ENCODE data around the gene PRKCD.
"Not testable (repeated sequence)": the region's sequence is repeated elsewhere in the genome, so short reads cannot be mapped to it uniquely, and the experiment has no call there.

Gene PRKCD

GRCh38 chr3:53149699-53150098, 11.3 kb upstream of the PRKCD start:
- H3K4me3 ChIP-seq (ENCODE audit: low read depth, low read length), result no peak overlapping the region
- in situ Hi-C loops (cut with HindIII; ENCODE audit: low sequenced_read_pairs), result loop anchor here (5.0 kb wide), 1 partner anchor 38 kb away; no protein-coding TSS in a partner anchor
- DNase-seq (ENCODE audit: low read depth), result no peak
- TF ChIP-seq, protein P1, sequence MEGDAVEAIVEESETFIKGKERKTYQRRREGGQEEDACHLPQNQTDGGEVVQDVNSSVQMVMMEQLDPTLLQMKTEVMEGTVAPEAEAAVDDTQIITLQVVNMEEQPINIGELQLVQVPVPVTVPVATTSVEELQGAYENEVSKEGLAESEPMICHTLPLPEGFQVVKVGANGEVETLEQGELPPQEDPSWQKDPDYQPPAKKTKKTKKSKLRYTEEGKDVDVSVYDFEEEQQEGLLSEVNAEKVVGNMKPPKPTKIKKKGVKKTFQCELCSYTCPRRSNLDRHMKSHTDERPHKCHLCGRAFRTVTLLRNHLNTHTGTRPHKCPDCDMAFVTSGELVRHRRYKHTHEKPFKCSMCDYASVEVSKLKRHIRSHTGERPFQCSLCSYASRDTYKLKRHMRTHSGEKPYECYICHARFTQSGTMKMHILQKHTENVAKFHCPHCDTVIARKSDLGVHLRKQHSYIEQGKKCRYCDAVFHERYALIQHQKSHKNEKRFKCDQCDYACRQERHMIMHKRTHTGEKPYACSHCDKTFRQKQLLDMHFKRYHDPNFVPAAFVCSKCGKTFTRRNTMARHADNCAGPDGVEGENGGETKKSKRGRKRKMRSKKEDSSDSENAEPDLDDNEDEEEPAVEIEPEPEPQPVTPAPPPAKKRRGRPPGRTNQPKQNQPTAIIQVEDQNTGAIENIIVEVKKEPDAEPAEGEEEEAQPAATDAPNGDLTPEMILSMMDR (IDR thresholded peaks at IDR 0.05; ENCODE audit: low read depth, low read length, missing control alignments), result no peak

- no peak overlapping the region for H3K4me3 ChIP-seq (ENCODE audit: low read depth, low read length)
- in situ Hi-C loops (cut with HindIII; ENCODE audit: low sequenced_read_pairs), result loop anchor here (5.0 kb wide), 1 partner anchor 37 kb away; no protein-coding TSS in a partner anchor
- TF ChIP-seq, protein P1 (IDR thresholded peaks at IDR 0.05; ENCODE audit: low read depth, low read length, missing control alignments), result no peak
- no peak for DNase-seq (ENCODE audit: low read depth)
Measured at GRCh38 chr3:53150247-53151085, 10.5 kb upstream of the PRKCD start.

DNA sequence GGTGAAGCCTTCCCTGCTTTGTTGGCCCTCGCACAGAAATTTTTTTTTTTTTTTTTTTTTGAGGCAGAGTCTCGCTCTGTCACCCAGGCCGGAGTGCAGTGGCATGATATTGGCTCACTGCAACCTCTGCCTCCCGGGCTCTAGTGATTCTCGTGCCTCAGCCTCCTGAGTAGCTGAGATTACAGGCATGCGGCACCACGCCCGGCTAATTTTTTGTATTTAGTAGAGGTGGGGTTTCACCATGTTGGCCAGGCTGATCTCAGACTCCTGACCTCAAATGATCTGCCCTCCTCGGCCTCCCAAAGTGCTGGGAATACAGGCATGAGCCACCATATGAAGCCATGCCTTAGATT, 9.9 kb upstream of the PRKCD start:
- in situ Hi-C loops (cut with HindIII; ENCODE audit: low sequenced_read_pairs), result loop anchor here (5.0 kb wide), 1 partner anchor 36 kb away; no protein-coding TSS in a partner anchor
- H3K4me3 ChIP-seq (ENCODE audit: low read depth, low read length); DNase-seq (ENCODE audit: low read depth): not testable (repeated sequence)

GRCh38 chr3:53151465-53151864, 9.5 kb upstream of the PRKCD start:
- TF ChIP-seq, protein P1 (IDR thresholded peaks at IDR 0.05; ENCODE audit: low read depth, low read length, missing control alignments), result no peak
- in situ Hi-C loops (cut with HindIII; ENCODE audit: low sequenced_read_pairs), result loop anchor here (5.0 kb wide), 1 partner anchor 36 kb away; no protein-coding TSS in a partner anchor
- no peak overlapping the region for H3K4me3 ChIP-seq (ENCODE audit: low read depth, low read length)
- no peak for DNase-seq (ENCODE audit: low read depth)

DNA sequence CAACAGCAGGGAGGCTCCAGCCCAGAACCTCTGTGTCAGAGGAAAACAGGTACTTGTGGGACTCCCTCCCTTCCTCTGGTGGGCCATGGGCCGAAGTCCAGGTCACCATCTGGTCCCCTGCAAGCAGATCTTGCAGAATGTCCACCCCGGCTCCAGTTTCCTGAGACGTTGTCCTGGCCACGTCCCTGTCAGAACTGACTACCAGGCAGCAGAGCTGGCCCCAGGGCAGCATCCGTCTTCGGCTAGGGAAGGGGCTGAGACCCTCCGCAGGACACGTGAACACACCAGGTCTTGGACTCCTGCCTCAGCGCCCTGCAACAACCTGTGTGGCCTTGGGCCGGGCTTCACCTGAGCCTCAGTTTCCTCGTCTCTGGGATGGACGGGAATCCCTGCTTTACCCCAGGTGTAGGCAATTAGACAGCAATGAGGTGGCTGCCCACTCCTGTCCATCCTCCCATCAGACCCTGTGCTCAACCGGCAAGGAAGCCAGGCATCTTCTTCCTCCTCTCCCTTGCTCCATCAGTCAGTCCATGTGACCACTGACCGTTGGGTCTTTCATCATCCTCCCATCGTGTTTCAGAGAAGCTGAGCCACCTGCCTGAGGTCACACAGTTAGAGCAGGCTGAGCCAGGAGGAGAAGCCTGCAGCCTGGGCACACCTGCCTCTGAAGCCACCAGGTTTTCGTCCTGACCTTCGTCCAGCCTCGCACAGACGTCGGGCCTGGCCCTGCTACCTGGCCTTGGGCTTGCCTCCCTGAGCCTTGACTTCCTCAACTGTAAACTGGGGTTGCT, 8.9 kb upstream of the PRKCD start:
- H3K4me3 ChIP-seq (ENCODE audit: low read depth, low read length), result no peak overlapping the region
- TF ChIP-seq, protein P1 (IDR thresholded peaks at IDR 0.05; ENCODE audit: low read depth, low read length, missing control alignments), result no peak
- DNase-seq (ENCODE audit: low read depth), result no peak
- in situ Hi-C loops (cut with HindIII; ENCODE audit: low sequenced_read_pairs), result loop anchor here (5.0 kb wide), 1 partner anchor 35 kb away; no protein-coding TSS in a partner anchor

GRCh38 chr3:53153264-53153823, 7.7 kb upstream of the PRKCD start:
- TF ChIP-seq, protein P1 (IDR thresholded peaks at IDR 0.05; ENCODE audit: low read depth, low read length, missing control alignments), result no peak
- no peak overlapping the region for H3K4me3 ChIP-seq (ENCODE audit: low read depth, low read length)
- in situ Hi-C loops (cut with HindIII; ENCODE audit: low sequenced_read_pairs), result loop anchor here (5.0 kb wide), 1 partner anchor 34 kb away; no protein-coding TSS in a partner anchor
- no peak for DNase-seq (ENCODE audit: low read depth)
